Measurements from ENCODE around the gene DPH2. TPM values are rescaled to one million over a fixed set of nuclear protein-coding genes. Genes with fewer than 3 reads are reported as not detected.

The DPH2 gene
- polyA plus RNA-seq, 3 donors: 10.0 to 21.3 (median 14.6) TPM

GRCh38 chr1:44012404-44012803, 42.6 kb downstream of the DPH2 start:
- no peak overlapping the region for H3K27ac ChIP-seq (ENCODE audit: low read depth, low read length)
- WGBS, 3 donors: 48 to 74% (median 67%) methylated on average over 2 of the region's 2 CpGs

GRCh38 chr1:44012941-44013609, 43.3 kb downstream of the DPH2 start:
- WGBS, 3 donors: 56 to 72% (median 62%) methylated on average over 13 of the region's 13 CpGs
- H3K27ac ChIP-seq (ENCODE audit: low read depth, low read length): no peak overlapping the region

- H3K27ac ChIP-seq (ENCODE audit: low read depth, low read length): no peak overlapping the region
- WGBS, 3 donors: 77 to 93% (median 80%) methylated on average over 5 of the region's 5 CpGs
These were observed 44.1 kb downstream of the DPH2 start for GRCh38 chr1:44013949-44014348.

- WGBS, 3 donors: 68 to 84% (median 84%) methylated on average over 8 of the region's 8 CpGs
- no peak overlapping the region for H3K27ac ChIP-seq (ENCODE audit: low read depth, low read length)
These were observed 44.7 kb downstream of the DPH2 start for GRCh38 chr1:44014365-44015104.

- no peak overlapping the region for H3K27ac ChIP-seq (ENCODE audit: low read depth, low read length)
- 51 to 76% (median 71%) methylated on average over 3 of the region's 3 CpGs for WGBS, 3 donors
These were observed 45.4 kb downstream of the DPH2 start for GRCh38 chr1:44015206-44015605.

- 88 to 89% (median 88%) methylated on average over 20 of the region's 20 CpGs for WGBS, 3 donors
- no peak overlapping the region for H3K27ac ChIP-seq (ENCODE audit: low read depth, low read length)
These were observed 46.5 kb downstream of the DPH2 start for GRCh38 chr1:44016041-44016889.

GRCh38 chr1:44016890-44017400, 47.1 kb downstream of the DPH2 start:
- no peak overlapping the region for H3K27ac ChIP-seq (ENCODE audit: low read depth, low read length)
- 83 to 88% (median 84%) methylated on average over 20 of the region's 20 CpGs for WGBS, 3 donors

- H3K27ac ChIP-seq (ENCODE audit: low read depth, low read length): no peak overlapping the region
- 87 to 92% (median 91%) methylated on average over 13 of the region's 13 CpGs for WGBS, 3 donors
These were observed 49.7 kb downstream of the DPH2 start for GRCh38 chr1:44019466-44019948.

GRCh38 chr1:44020464-44020863, 50.7 kb downstream of the DPH2 start:
- H3K27ac ChIP-seq (ENCODE audit: low read depth, low read length): no peak overlapping the region
- 78 to 87% (median 80%) methylated on average over 6 of the region's 6 CpGs for WGBS, 3 donors

- 88 to 91% (median 90%) methylated on average over 8 of the region's 8 CpGs for WGBS, 3 donors
- no peak overlapping the region for H3K27ac ChIP-seq (ENCODE audit: low read depth, low read length)
These were observed 51.3 kb downstream of the DPH2 start for GRCh38 chr1:44021156-44021555.

GRCh38 chr1:44021581-44022321, 51.9 kb downstream of the DPH2 start:
- WGBS, 3 donors: 84 to 92% (median 84%) methylated on average over 10 of the region's 10 CpGs
- H3K27ac ChIP-seq (ENCODE audit: low read depth, low read length): no peak overlapping the region

Other genes with a start within 250 kb of the DPH2 start
- gene ARTN, start 36.2 kb upstream of the DPH2 start, polyA plus RNA-seq: 1 to 10 TPM in 1 of 3 donors, under 1 TPM in 2; 0.74 to 1.3 (median 0.90) TPM
- gene IPO13, start 23.1 kb upstream of the DPH2 start, polyA plus RNA-seq: 10 to 100 TPM in 2 of 3 donors, 1 to 10 TPM in 1; 7.1 to 12.1 (median 10.7) TPM
- gene ATP6V0B, start 5.0 kb downstream of the DPH2 start, polyA plus RNA-seq: 100 to 1,000 TPM in 2 of 3 donors, 10 to 100 TPM in 1; 88.1 to 140 (median 123) TPM
- gene B4GALT2, start 9.2 kb downstream of the DPH2 start, polyA plus RNA-seq: 10 to 100 TPM; 20.7 to 43.7 (median 36.7) TPM
- gene CCDC24, start 21.6 kb downstream of the DPH2 start, polyA plus RNA-seq: 1 to 10 TPM; 1.8 to 5.9 (median 3.7) TPM
- gene SLC6A9, start 61.5 kb downstream of the DPH2 start, polyA plus RNA-seq: 1 to 10 TPM; 1.6 to 2.2 (median 2.1) TPM
- gene KLF17, start 148.8 kb downstream of the DPH2 start, polyA plus RNA-seq: under 1 TPM in 1 of 3 donors, not detected in 2; 0.01 TPM
- gene KLF18, start 171.6 kb downstream of the DPH2 start, polyA plus RNA-seq: not detected
- gene DMAP1, start 243.5 kb downstream of the DPH2 start, polyA plus RNA-seq: 10 to 100 TPM; 24.5 to 31.0 (median 26.9) TPM

Measured in adipose tissue (tissue), 3 donors.